Uterus (tissue), 4 donors: ENCODE data around the gene NABP1. TPM values are rescaled to one million over a fixed set of nuclear protein-coding genes. Genes with fewer than 3 reads are reported as not detected.

Experiments used
- DNase-seq, 2 donors: peaks; one replicate each; pipeline ENCODE4 v3.0.0-alpha.2; 2019 to 2020
- H3K27ac ChIP-seq, 2 donors: fragments of 200-600 bp; sonication (generic); 1 replicate in 1 of 2; 2 replicates in 1 of 2; pipeline ENCODE4 v1.5.1; 2016 to 2018
- H3K27me3 ChIP-seq, 2 donors: fragments of 200-600 bp; sonication (generic); one replicate each; pipeline ENCODE4 v1.5.1; 2018 to 2019; ENCODE audit warnings: control low read depth in 1 of 2
- H3K36me3 ChIP-seq, 2 donors: fragments of 200-600 bp; sonication (generic); one replicate each; pipeline ENCODE4 v1.5.1; 2019; ENCODE audit warnings: control low read depth in 1 of 2
- H3K4me1 ChIP-seq, 2 donors: fragments of 200-600 bp; sonication (generic); one replicate each; pipeline ENCODE4 v1.5.1; 2018 to 2019; ENCODE audit warnings: control low read depth in 1 of 2
- H3K4me3 ChIP-seq, 2 donors: fragments of 200-600 bp; sonication (generic); 1 replicate in 1 of 2; 2 replicates in 1 of 2; pipeline ENCODE4 v1.5.1; 2018 to 2019; ENCODE audit warnings: mild to moderate bottlenecking in 1 of 2
- H3K9me3 ChIP-seq, 2 donors: fragments of 200-600 bp; sonication (generic); one replicate each; pipeline ENCODE4 v1.5.1; 2019; ENCODE audit warnings: control low read depth in 1 of 2
- POLR2A ChIP-seq, 2 donors: fragments of 450-650 bp; IDR thresholded peaks; one replicate each; pipeline ENCODE4 v1.6.1; 2016; ENCODE audit warnings: antibody characterized with exemption in 2 of 2, mild to moderate bottlenecking in 1 of 2, moderate library complexity in 1 of 2
- intact Hi-C: fragments of 100-400 bp; cut with DNase I; formaldehyde crosslinking; loops from one replicate; pipeline ENCODE4 v1.15.1; 2023; ENCODE audit warnings: low total_unique reads
- total RNA-seq, 4 donors: library from RNA; depleted of rRNA in 3 of 4; stranded (reverse); fragments of >200 nt in 3 of 4; gene quantifications; one replicate each; pipeline versions ENCODE4 v1.1.0 to v1.2.4, GENCODE V29; 2014 to 2023
- TF ChIP-seq, protein P1 (sequence below), 4 experiments: fragments of 200-600 bp in 2 of 4; fragments of 450-650 bp in 2 of 4; sonication (generic) in 2 of 4; IDR thresholded peaks; one replicate each; pipeline ENCODE4 v1.5.1; 2016 to 2019; ENCODE audit warnings: antibody characterized with exemption in 4 of 4, mild to moderate bottlenecking in 2 of 4, moderate library complexity in 1 of 4
- donor health status: DM: yes; HTN: yes; CAD: no.

Gene NABP1
- total RNA-seq, 4 donors from 2014 or later: 2.3 to 43.3 (median 22.2) TPM

DNA sequence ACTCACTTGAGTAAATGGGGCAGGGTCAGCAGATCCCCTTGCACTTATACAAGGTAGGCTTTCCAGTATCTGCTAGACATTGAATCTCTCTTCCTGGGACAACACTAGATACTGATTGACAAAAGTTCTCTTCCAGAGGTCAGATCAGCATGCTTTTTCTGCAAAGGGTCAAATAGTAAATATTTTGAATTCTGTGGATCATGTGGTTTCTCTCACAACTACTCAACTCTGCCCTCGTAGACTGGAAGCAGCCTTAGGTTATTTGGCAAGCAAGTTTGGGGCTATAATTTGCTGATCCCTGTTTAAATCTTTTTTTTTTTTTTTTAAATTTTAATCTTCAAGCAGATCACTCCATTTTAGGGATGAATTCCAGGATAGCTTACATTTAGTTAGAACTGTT, 17.4 kb upstream of the NABP1 start:
- H3K4me1 ChIP-seq: no peaks in the 10 kb centered on the region
- no peak overlapping the region for H3K4me3 ChIP-seq
- no peaks in the 10 kb centered on the region for H3K27me3 ChIP-seq
- H3K27ac ChIP-seq: no peak overlapping the region
- no peak for TF ChIP-seq POLR2A (IDR thresholded peaks at IDR 0.05)
- TF ChIP-seq, protein P1, sequence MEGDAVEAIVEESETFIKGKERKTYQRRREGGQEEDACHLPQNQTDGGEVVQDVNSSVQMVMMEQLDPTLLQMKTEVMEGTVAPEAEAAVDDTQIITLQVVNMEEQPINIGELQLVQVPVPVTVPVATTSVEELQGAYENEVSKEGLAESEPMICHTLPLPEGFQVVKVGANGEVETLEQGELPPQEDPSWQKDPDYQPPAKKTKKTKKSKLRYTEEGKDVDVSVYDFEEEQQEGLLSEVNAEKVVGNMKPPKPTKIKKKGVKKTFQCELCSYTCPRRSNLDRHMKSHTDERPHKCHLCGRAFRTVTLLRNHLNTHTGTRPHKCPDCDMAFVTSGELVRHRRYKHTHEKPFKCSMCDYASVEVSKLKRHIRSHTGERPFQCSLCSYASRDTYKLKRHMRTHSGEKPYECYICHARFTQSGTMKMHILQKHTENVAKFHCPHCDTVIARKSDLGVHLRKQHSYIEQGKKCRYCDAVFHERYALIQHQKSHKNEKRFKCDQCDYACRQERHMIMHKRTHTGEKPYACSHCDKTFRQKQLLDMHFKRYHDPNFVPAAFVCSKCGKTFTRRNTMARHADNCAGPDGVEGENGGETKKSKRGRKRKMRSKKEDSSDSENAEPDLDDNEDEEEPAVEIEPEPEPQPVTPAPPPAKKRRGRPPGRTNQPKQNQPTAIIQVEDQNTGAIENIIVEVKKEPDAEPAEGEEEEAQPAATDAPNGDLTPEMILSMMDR (IDR thresholded peaks at IDR 0.05): no peak
- no peaks in the 10 kb centered on the region for H3K36me3 ChIP-seq
- no peaks in the 10 kb centered on the region for H3K9me3 ChIP-seq
- DNase-seq: no peak
- intact Hi-C loops: no loop called here

DNA sequence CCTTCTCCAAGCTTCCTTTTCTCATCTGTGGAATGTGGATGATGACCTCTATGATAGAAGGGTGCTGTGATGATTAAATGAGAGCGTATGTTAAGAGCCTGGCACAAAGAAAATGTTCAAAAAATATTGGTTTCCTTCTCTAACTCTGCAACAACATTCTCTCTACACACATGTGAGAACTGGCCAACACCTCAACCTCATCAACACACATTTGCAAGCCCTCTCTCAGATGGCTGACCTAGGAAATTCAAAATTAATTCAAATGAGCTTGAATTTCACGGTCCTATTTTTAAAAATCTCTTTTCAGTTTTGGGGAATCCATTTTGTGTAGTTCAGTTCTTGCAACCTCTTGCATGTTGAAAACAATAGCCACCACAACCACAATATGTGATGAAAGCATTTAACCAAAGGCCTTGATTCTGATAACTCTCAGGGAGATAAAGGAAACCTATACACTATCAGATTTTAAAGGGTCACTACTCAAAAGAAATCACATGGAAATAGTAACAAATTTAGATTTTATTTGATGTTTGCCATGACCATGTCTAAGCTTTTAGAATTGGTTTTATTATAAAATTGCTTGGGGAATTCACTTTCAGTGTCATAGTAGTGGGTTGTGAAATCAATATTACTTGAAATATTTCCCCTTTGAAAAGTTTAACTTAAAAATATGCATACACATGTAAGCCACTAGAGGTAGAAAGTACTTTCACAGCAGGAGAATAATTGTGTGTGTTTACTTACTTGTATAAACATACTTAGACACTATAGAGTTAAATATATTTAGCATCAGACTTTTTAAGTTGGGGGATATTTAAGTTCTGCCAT, 16.6 kb upstream of the NABP1 start:
- H3K27me3 ChIP-seq: no peaks in the 10 kb centered on the region
- H3K9me3 ChIP-seq: no peaks in the 10 kb centered on the region
- H3K4me3 ChIP-seq: no peak overlapping the region
- TF ChIP-seq, protein P1 (IDR thresholded peaks at IDR 0.05): no peak
- no peak for TF ChIP-seq POLR2A (IDR thresholded peaks at IDR 0.05)
- H3K27ac ChIP-seq: no peak overlapping the region
- no peak for DNase-seq
- intact Hi-C loops: no loop called here
- no peaks in the 10 kb centered on the region for H3K36me3 ChIP-seq
- H3K4me1 ChIP-seq: no peaks in the 10 kb centered on the region

DNA sequence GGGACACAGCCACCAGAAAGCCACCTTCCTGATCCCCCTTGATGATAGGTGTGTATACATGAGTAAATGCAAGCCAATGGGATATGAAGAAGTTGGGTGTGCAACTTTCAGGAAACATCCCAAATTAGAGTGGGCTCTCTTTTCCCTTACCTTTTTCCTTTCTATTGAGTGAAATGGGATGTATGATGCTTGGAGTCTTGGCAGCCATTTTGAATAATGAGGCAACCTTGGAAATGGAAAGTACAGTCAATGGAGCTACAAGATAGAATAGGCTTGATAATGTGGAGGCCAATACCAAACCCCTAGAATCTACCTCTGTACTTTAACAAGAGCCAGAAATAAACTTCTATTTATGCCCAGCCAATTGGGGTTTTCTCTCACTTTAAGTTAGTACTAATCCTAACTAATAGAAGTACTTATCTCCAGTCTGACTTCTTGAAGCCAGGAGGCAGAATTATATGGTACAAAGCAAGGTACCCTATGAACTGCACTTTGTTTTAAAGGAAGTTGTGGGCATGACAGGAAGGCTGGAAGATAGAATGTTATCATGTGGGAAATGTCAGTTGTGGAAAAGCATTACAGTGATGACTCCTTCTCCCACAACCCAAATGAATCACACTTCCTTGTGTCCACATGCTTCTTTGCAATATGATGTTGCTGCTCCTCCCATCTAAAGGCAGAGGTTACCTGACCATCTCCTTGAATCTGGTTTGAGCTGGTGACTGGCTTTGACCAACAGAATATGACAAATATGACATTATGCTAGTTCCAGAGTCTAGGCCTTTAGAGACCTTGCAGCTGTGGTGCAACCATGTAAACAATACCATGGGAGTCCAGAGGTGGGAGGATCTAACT, 12.9 kb upstream of the NABP1 start:
- H3K4me3 ChIP-seq: no peak overlapping the region
- no peak for DNase-seq
- H3K27me3 ChIP-seq: no peaks in the 10 kb centered on the region
- H3K4me1 ChIP-seq: no peaks in the 10 kb centered on the region
- intact Hi-C loops: no loop called here
- TF ChIP-seq POLR2A (IDR thresholded peaks at IDR 0.05): no peak
- TF ChIP-seq, protein P1 (IDR thresholded peaks at IDR 0.05): no peak
- no peak overlapping the region for H3K27ac ChIP-seq
- no peaks in the 10 kb centered on the region for H3K9me3 ChIP-seq
- H3K36me3 ChIP-seq: no peaks in the 10 kb centered on the region

DNA sequence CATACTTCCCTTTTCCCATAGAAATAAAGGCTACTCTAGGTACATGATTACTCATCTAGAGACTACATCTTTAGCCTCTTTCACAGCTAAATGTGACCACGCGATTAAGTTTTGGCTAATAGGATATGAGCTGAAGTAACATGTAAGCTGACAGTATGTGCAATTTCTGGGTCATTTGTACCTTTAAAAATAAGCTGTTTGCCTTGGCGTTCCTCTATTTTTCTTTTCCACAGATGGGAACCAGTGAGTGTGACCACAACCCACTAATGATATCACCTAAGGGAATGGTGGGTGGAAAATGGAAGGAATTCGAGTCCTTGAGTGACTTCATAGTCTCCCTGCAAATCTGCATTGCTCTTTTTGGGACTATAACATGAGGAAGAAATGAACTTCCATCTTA, 11.7 kb upstream of the NABP1 start:
- Histone ChIP-seq H3K27ac (no peak overlapping the region), H3K9me3 (no peaks in the 10 kb centered on the region), H3K4me3 (no peak overlapping the region), H3K36me3 (no peaks in the 10 kb centered on the region), H3K4me1 (no peaks in the 10 kb centered on the region), H3K27me3 (no peaks in the 10 kb centered on the region)
- intact Hi-C loops: no loop called here
- DNase-seq: no peak
- TF ChIP-seq, protein P1 (IDR thresholded peaks at IDR 0.05): no peak
- TF ChIP-seq POLR2A (IDR thresholded peaks at IDR 0.05): no peak

DNA sequence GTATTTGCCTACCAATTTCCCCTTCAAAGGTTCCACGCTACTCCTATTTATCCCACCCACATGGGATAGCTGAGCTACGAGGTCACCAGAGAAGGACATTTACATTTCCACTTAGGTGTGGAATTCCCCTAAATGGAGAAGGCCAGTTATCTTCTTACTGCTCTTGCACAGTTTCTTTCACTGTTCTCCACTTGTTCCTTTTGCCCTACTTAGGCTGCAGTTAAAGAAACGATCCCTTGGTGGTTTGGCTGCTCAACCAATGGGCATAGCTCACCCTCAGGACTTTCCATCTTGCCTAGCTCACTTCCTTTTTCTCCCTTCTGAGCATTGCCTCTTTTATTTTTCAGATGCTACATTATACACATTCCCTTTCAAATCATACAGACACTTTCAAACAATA, 11.2 kb upstream of the NABP1 start:
- Histone ChIP-seq H3K27me3 (no peaks in the 10 kb centered on the region), H3K27ac (no peak overlapping the region), H3K9me3 (no peaks in the 10 kb centered on the region), H3K36me3 (no peaks in the 10 kb centered on the region), H3K4me1 (no peaks in the 10 kb centered on the region), H3K4me3 (no peak overlapping the region)
- DNase-seq: no peak
- TF ChIP-seq, protein P1 (IDR thresholded peaks at IDR 0.05): no peak
- no peak for TF ChIP-seq POLR2A (IDR thresholded peaks at IDR 0.05)
- intact Hi-C loops: no loop called here
